C4-2B (cell line): ENCODE results near the gene KRTAP10-12.

ENCODE experiments used
- CTCF ChIP-seq: fragments of 450-650 bp; conservative IDR thresholded peaks from 2 replicates; pipeline ENCODE4 v1.5.1; 2017; ENCODE audit warnings: mild to moderate bottlenecking
- ZFX ChIP-seq: fragments of 450-650 bp; IDR thresholded peaks from 2 replicates; pipeline ENCODE4 v1.6.1; 2017

DNA sequence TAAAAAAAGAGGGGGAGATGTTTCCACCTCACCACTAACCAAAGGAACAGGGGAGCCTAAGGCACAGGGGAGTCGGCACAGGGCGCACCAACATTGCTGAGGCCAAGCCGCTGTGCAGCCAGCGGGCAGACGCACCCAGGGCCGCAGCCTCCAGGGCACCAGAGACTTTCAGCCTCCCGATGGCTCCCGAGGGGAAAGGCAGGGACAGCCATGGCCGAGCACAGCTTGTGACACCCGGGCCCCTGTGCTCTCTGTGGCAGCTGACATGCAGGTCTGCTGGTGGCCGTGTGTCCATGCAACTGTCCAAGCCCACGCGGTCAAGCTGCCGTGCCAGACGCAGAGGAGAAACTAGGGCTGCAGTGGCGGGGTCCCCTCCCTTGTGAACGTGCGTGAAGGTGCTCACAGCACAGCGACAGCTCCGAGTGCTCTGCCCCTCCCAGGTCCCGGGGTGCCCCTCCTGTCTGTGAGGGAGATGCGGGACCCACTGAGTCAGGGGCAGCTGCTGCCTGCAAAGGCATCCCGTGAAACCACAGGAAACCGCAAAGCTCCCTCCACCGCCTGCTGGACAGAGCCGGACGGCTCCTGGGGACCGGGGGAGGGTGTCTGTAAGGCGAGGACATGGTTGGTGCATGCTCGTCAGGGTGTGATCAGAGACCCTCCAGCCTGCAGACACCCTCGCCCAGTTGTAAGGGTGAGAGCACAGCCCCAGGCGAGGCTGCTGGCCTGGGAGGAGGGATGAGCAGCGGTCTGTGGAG lies 48.2 kb upstream of the KRTAP10-12 start:
- TF ChIP-seq CTCF, result no peak
- no peak for TF ChIP-seq ZFX
